Dedifferentiated amniotic fluid mesenchymal stem cell (primary cell): ENCODE data around the gene KCNJ9.
A peak's percentile ranks its signal among the peaks of the same experiment; 100 is the strongest.
"Not testable (repeated sequence)": the region's sequence is repeated elsewhere in the genome, so short reads cannot be mapped to it uniquely, and the experiment has no call there.

Source experiments
- DNase-seq: peaks from one replicate; pipeline ENCODE4 v3.0.0-alpha.2; 2016; ENCODE audit errors: extremely low spot score

Gene KCNJ9

GRCh38 chr1:160103658-160104408 is 22.5 kb downstream of the KCNJ9 start:
- no peak for DNase-seq

GRCh38 chr1:160104486-160104885 is 23.1 kb downstream of the KCNJ9 start:
- DNase-seq: no peak

GRCh38 chr1:160105155-160105554 is 23.8 kb downstream of the KCNJ9 start:
- DNase-seq: no peak

- DNase-seq: no peak
Measured at GRCh38 chr1:160107512-160107911, 26.2 kb downstream of the KCNJ9 start.

- peak; percentile 75 for DNase-seq
Measured at GRCh38 chr1:160108888-160109662, 27.7 kb downstream of the KCNJ9 start.

- DNase-seq: no peak
Measured at GRCh38 chr1:160109686-160110085, 28.3 kb downstream of the KCNJ9 start.

GRCh38 chr1:160111462-160111861 is 30.1 kb downstream of the KCNJ9 start:
- DNase-seq: not testable (repeated sequence)

GRCh38 chr1:160112357-160112756 is 31.0 kb downstream of the KCNJ9 start:
- DNase-seq: no peak

- no peak for DNase-seq
Measured at GRCh38 chr1:160113407-160113806, 32.1 kb downstream of the KCNJ9 start.

GRCh38 chr1:160114085-160114484 is 32.7 kb downstream of the KCNJ9 start:
- DNase-seq: no peak

GRCh38 chr1:160115545-160116282 is 34.4 kb downstream of the KCNJ9 start, which contains the start of gene ATP1A2:
ATP1A2 (plus strand) TSS chr1:160115759; CDS start chr1:160115862, 103 bp downstream.
- no peak for DNase-seq

- DNase-seq: no peak
Measured at GRCh38 chr1:160116283-160117147, 35.2 kb downstream of the KCNJ9 start.

GRCh38 chr1:160117300-160117699 is 36.0 kb downstream of the KCNJ9 start:
- no peak for DNase-seq

- DNase-seq: peak; percentile 36
Measured at GRCh38 chr1:160117709-160118183, 36.4 kb downstream of the KCNJ9 start.

GRCh38 chr1:160118928-160119327 is 37.6 kb downstream of the KCNJ9 start:
- no peak for DNase-seq

- DNase-seq: no peak
Measured at GRCh38 chr1:160120797-160121196, 39.5 kb downstream of the KCNJ9 start.

GRCh38 chr1:160121388-160121787 is 40.0 kb downstream of the KCNJ9 start:
- no peak for DNase-seq

- no peak for DNase-seq
Measured at GRCh38 chr1:160122978-160123495, 41.7 kb downstream of the KCNJ9 start.

GRCh38 chr1:160123726-160124125 is 42.4 kb downstream of the KCNJ9 start:
- no peak for DNase-seq

GRCh38 chr1:160124705-160125478 is 43.6 kb downstream of the KCNJ9 start:
- DNase-seq: peak; percentile 27
